ENCODE results near the gene CSTF1. TPM values are rescaled to one million over a fixed set of nuclear protein-coding genes. Genes with fewer than 3 reads are reported as not detected.

Gene CSTF1
- total and polyA plus RNA-seq, 2 of the 8 experiments (the other 6 are each of a cell fraction or from before 2014, with no cell fraction given), result 59.4 to 83.5 TPM

DNA sequence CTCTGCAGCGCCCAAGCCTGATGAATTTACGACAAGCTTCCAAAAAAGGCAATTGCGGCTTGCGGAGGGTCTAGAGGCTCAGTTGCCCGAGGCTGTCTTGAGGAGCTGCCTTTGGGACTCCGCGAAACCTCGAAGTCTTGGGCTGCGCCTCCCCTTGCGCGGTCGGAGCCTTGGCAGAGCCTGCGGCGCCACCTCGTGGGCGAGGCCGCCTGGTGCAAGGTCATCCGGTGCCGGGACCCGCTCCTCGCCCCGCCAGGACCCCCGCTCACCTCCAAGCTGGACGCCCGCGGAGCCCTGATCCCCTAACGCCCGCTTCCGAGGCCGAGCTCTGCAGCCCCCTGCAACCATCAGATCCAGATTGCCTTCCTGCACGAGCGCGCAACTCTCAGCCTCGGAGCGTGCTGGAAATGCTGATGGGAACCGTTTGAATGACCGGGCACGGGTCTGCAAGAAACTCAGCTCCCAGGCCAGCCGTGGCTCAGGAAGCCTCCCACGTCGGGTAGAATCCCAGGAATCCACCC lies 48.5 kb upstream of the CSTF1 start:
- POLR2A ChIA-PET (ENCODE audit: partially characterized antibody), result no interaction called here
- Histone ChIP-seq H3K4me3 (ENCODE audit: extremely low read depth in 1 of 4, insufficient read depth in 2 of 4, low read depth in 3 of 4, low read length in 4 of 4) (peak overlapping the region in 3 of 4 experiments; percentile 40 to 52 (median 48); a peak in 7 of 8 replicates), H4K20me1 (replicated peaks in 1 of 2; ENCODE audit: control insufficient read depth in 1 of 2, insufficient read depth in 2 of 2, low read length in 2 of 2) (no peaks in the 10 kb centered on the region), H3K4me1 (replicated peaks in 1 of 4; ENCODE audit: control insufficient read depth in 3 of 4, insufficient read depth in 4 of 4, low read length in 3 of 4) (peaks cover 0 to 6% (median 3%) of the 10 kb centered on the region in 4 experiments; a peak in 4 of 7 replicates), H3K4me2 (ENCODE audit: insufficient read depth in 1 of 2, low read depth in 2 of 2, low read length in 2 of 2) (peak overlapping the region; percentile 16 to 84; a peak in 3 of 4 replicates), H3K18ac (ENCODE audit: extremely low read depth, low read length) (no peak overlapping the region; the same call in 1 of the 2 replicates), H2AFZ (ENCODE audit: low read length) (peak overlapping the region; percentile 47; the same call in 1 of the 2 replicates), H3K27ac (ENCODE audit: low read depth, low read length) (no peak overlapping the region), H2BK120ac (replicated peaks; ENCODE audit: low read depth, low read length) (no peak overlapping the region), H3K36me3 (ENCODE audit: control insufficient read depth in 2 of 4, insufficient read depth in 4 of 4, low read length in 3 of 4) (no peaks in the 10 kb centered on the region), H3K27me3 (replicated peaks in 1 of 4; ENCODE audit: control insufficient read depth in 3 of 4, extremely low read depth in 1 of 4, insufficient read depth in 3 of 4, low read length in 3 of 4) (peaks cover 8 to 35% (median 25%) of the 10 kb centered on the region in 4 experiments), H2BK5ac (ENCODE audit: low read depth, low read length) (no peak overlapping the region), H3K79me2 (ENCODE audit: control insufficient read depth in 1 of 2, insufficient read depth in 2 of 2, low read length in 2 of 2) (no peaks in the 10 kb centered on the region), H4K91ac (replicated peaks; ENCODE audit: insufficient read length, low read length) (no peak overlapping the region), H3K79me1 (ENCODE audit: low read depth, low read length) (no peaks in the 10 kb centered on the region), H2BK20ac (ENCODE audit: low read length) (0 out of 2 replicates have a peak overlapping the region, but pooled peaks have one; percentile 61), H2BK15ac (ENCODE audit: low read length) (no peak overlapping the region), H3K4ac (replicated peaks; ENCODE audit: insufficient read length, low read depth, low read length) (no peak overlapping the region), H3K9me3 (ENCODE audit: insufficient read depth in 2 of 2, low read depth in 1 of 2, low read length in 1 of 2) (no peaks in the 10 kb centered on the region), H3K9ac (replicated peaks in 1 of 4; ENCODE audit: extremely low read depth in 1 of 4, low read depth in 3 of 4, low read length in 3 of 4) (no peak overlapping the region), H3K23me2 (ENCODE audit: low read depth, low read length) (no peaks in the 10 kb centered on the region), H4K5ac (ENCODE audit: insufficient read length, low read depth, low read length) (no peak overlapping the region), H3K23ac (ENCODE audit: insufficient read length) (no peak overlapping the region), H3K14ac (ENCODE audit: insufficient read length) (no peak overlapping the region), H2BK12ac (ENCODE audit: low read depth, low read length) (no peak overlapping the region), H4K8ac (ENCODE audit: extremely low read depth, insufficient read depth, low read length) (no peak overlapping the region), H2AK5ac (ENCODE audit: low read depth, low read length) (no peak overlapping the region), H3K56ac (replicated peaks; ENCODE audit: insufficient read length, low read depth, low read length) (no peak overlapping the region)
- 7% methylated on average over 40 of the region's 41 CpGs; no CpG with 5 or more reads in 1 of the 2 experiments for WGBS, 2 experiments (ENCODE audit: extremely low coverage in 1 of 2, insufficient coverage in 1 of 2, insufficient read length in 1 of 2, insufficient replicate concordance in 2 of 2, low coverage in 1 of 2, low lambda C conversion rate in 2 of 2, missing lambda C conversion rate in 1 of 2)
- FAIRE-seq, result no peak
- CTCF ChIA-PET (ENCODE audit: partially characterized antibody), result interaction anchor here (0.5 to 2.3 kb wide), 42 partner anchors 10 to 1692 kb away, joined by 3 to 20 read pairs (median 3); partner anchors contain the start of genes FAM210B and MC3R
- peak; percentile 79 to 98 for DNase-seq (ENCODE audit: low read depth in 1 of 2, low spot score in 2 of 2)
- TF ChIP-seq SP1 (IDR thresholded peaks at IDR 0.05; ENCODE audit: low read depth, low read length), result no peak
- TF ChIP-seq RAD21 (IDR thresholded peaks at IDR 0.05 in 1 of 2, conservative IDR thresholded peaks at IDR 0.05 in 1 of 2; ENCODE audit: low read depth in 2 of 2, low read length in 2 of 2), result peak; percentile 95 to 96
- TF ChIP-seq EP300 (IDR thresholded peaks at IDR 0.05; ENCODE audit: borderline replicate concordance in 1 of 2, low read depth in 2 of 2, low read length in 2 of 2), result 0 out of 3 replicates have a peak, but pooled peaks of 1 of the 2 experiments have one; percentile 26
- peak; percentile 65 for TF ChIP-seq KDM4A (IDR thresholded peaks at IDR 0.05; ENCODE audit: low read depth, low read length, severe bottlenecking)
- no peak for TF ChIP-seq CREB1 (IDR thresholded peaks at IDR 0.05)
- TF ChIP-seq, protein P1, sequence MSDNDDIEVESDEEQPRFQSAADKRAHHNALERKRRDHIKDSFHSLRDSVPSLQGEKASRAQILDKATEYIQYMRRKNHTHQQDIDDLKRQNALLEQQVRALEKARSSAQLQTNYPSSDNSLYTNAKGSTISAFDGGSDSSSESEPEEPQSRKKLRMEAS (IDR thresholded peaks at IDR 0.05), result 0 out of 2 replicates have a peak, but pooled peaks have one; percentile 27
- TF ChIP-seq TBP (IDR thresholded peaks at IDR 0.05; ENCODE audit: low read depth, low read length), result peak; percentile 16; the same call in 1 of the 2 replicates
- TF ChIP-seq, protein P2, sequence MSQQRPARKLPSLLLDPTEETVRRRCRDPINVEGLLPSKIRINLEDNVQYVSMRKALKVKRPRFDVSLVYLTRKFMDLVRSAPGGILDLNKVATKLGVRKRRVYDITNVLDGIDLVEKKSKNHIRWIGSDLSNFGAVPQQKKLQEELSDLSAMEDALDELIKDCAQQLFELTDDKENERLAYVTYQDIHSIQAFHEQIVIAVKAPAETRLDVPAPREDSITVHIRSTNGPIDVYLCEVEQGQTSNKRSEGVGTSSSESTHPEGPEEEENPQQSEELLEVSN (IDR thresholded peaks at IDR 0.05), result no peak
